HEK293 (cell line): ENCODE measurements around the gene GREB1L.

Experiments
- CTCF ChIA-PET: fragments of 350-600 bp; formaldehyde crosslinking; extraction: SDS; loops from one replicate; lab custom pipeline; 2021; ENCODE audit warnings: antibody characterized with exemption; lab: Yijun Ruan, JAX
- POLR2A ChIA-PET: fragments of 300-600 bp; formaldehyde crosslinking; extraction: SDS; loops from one replicate; lab custom pipeline; 2020; ENCODE audit warnings: antibody characterized with exemption, inconsistent platforms; lab: Yijun Ruan, JAX
- H3K27ac ChIP-seq: fragments of 200-500 bp; sonication (Bioruptor generic); 2 replicates; pipeline ENCODE4 v1.5.1; 2014; ENCODE audit warnings: low read depth, low read length, control low read depth, inconsistent platforms; ENCODE audit errors: extremely low read depth
- H3K36me3 ChIP-seq, 2 experiments: fragments of 200-500 bp in 1 of 2; sonication (Bioruptor generic) in 1 of 2; 1 replicate in 1 of 2; 2 replicates in 1 of 2; pipeline ENCODE4 v1.5.1; 2014 to 2017; ENCODE audit warnings: inconsistent platforms in 2 of 2, low read length in 2 of 2; ENCODE audit not compliant: control insufficient read depth in 2 of 2, insufficient read depth in 1 of 2
- H3K4me1 ChIP-seq: fragments of 200-500 bp; sonication (Bioruptor generic); 2 replicates; pipeline ENCODE4 v1.5.1; 2014; ENCODE audit warnings: mild to moderate bottlenecking, low read length, inconsistent platforms; ENCODE audit not compliant: control insufficient read depth, insufficient read depth
- H3K4me3 ChIP-seq: 2 replicates; pipeline ENCODE4 v1.5.1; 2011; ENCODE audit warnings: low read depth, mild to moderate bottlenecking, control low read depth, low read length, moderate library complexity
- H3K9me3 ChIP-seq: fragments of 200-500 bp; sonication (Bioruptor generic); 2 replicates; pipeline ENCODE4 v1.5.1; 2014; ENCODE audit warnings: low read depth, low read length, inconsistent platforms; ENCODE audit not compliant: control insufficient read depth, insufficient read depth
- GFI1B ChIP-seq: fragments of 450-650 bp; formaldehyde crosslinking; IDR thresholded peaks from 2 replicates; pipeline ENCODE4 v1.5.1; 2016; ENCODE audit warnings: missing biosample characterization, missing genetic modification characterization
- KLF7 ChIP-seq: fragments of 450-650 bp; formaldehyde crosslinking; IDR thresholded peaks from 2 replicates; pipeline ENCODE4 v1.5.1; 2016; ENCODE audit warnings: missing biosample characterization, missing genetic modification characterization, borderline replicate concordance
- OSR2 ChIP-seq: fragments of 450-650 bp; formaldehyde crosslinking; IDR thresholded peaks from 2 replicates; pipeline ENCODE4 v1.5.1; 2016; ENCODE audit warnings: missing biosample characterization, missing genetic modification characterization
- PRDM1 ChIP-seq: fragments of 450-650 bp; formaldehyde crosslinking; IDR thresholded peaks from 2 replicates; pipeline ENCODE4; 2016; ENCODE audit warnings: missing biosample characterization, missing genetic modification characterization
- SP3 ChIP-seq: fragments of 450-650 bp; formaldehyde crosslinking; IDR thresholded peaks from 2 replicates; pipeline ENCODE4 v1.5.1; 2016; ENCODE audit warnings: missing biosample characterization, missing genetic modification characterization
- ZBTB1 ChIP-seq: fragments of 450-650 bp; formaldehyde crosslinking; IDR thresholded peaks from 2 replicates; pipeline ENCODE4 v1.5.1; 2016; ENCODE audit warnings: missing biosample characterization, missing genetic modification characterization
- ZBTB44 ChIP-seq: fragments of 450-650 bp; IDR thresholded peaks from 2 replicates; pipeline ENCODE4 v1.5.1; 2018; ENCODE audit warnings: missing biosample characterization, mild to moderate bottlenecking, missing genetic modification characterization
- ZBTB49 ChIP-seq: fragments of 450-650 bp; formaldehyde crosslinking; IDR thresholded peaks from 2 replicates; pipeline ENCODE4 v1.5.1; 2016; ENCODE audit warnings: missing biosample characterization, missing genetic modification characterization, low read depth
- ZBTB7A ChIP-seq: fragments of 450-650 bp; formaldehyde crosslinking; IDR thresholded peaks from 2 replicates; pipeline ENCODE4 v1.5.1; 2016; ENCODE audit warnings: low read depth, missing biosample characterization, missing genetic modification characterization
- ZFP69B ChIP-seq: fragments of 450-650 bp; formaldehyde crosslinking; IDR thresholded peaks from 2 replicates; pipeline ENCODE4 v1.5.1; 2016; ENCODE audit warnings: missing biosample characterization, missing genetic modification characterization
- ZNF114 ChIP-seq: fragments of 450-650 bp; formaldehyde crosslinking; IDR thresholded peaks from 2 replicates; pipeline ENCODE4 v1.5.0; 2017; ENCODE audit warnings: missing biosample characterization, missing genetic modification characterization
- ZNF132 ChIP-seq: fragments of 450-650 bp; formaldehyde crosslinking; IDR thresholded peaks from 2 replicates; pipeline ENCODE4 v1.5.1; 2017; ENCODE audit warnings: missing biosample characterization, missing genetic modification characterization, borderline replicate concordance
- ZNF140 ChIP-seq: fragments of 450-650 bp; formaldehyde crosslinking; IDR thresholded peaks from 2 replicates; pipeline ENCODE4 v1.5.1; 2016; ENCODE audit warnings: missing biosample characterization, missing genetic modification characterization
- ZNF335 ChIP-seq: fragments of 450-650 bp; formaldehyde crosslinking; conservative IDR thresholded peaks from 2 replicates; pipeline ENCODE4 v1.5.1; 2016; ENCODE audit warnings: missing biosample characterization, missing genetic modification characterization
- ZNF341 ChIP-seq: fragments of 450-650 bp; formaldehyde crosslinking; IDR thresholded peaks from 2 replicates; pipeline ENCODE4; 2016; ENCODE audit warnings: low read depth, missing biosample characterization, missing genetic modification characterization
- ZNF366 ChIP-seq: fragments of 450-650 bp; formaldehyde crosslinking; conservative IDR thresholded peaks from 2 replicates; pipeline ENCODE4 v1.5.1; 2016; ENCODE audit warnings: missing biosample characterization, missing genetic modification characterization
- ZNF518A ChIP-seq: fragments of 450-650 bp; formaldehyde crosslinking; conservative IDR thresholded peaks from 2 replicates; pipeline ENCODE4 v1.5.1; 2016; ENCODE audit warnings: low read depth, missing biosample characterization, missing genetic modification characterization
- ZNF621 ChIP-seq: fragments of 450-650 bp; formaldehyde crosslinking; IDR thresholded peaks from 2 replicates; pipeline ENCODE4 v1.5.1; 2017; ENCODE audit warnings: missing biosample characterization, missing genetic modification characterization
- ZNF677 ChIP-seq: fragments of 450-650 bp; IDR thresholded peaks from 2 replicates; pipeline ENCODE4 v1.5.0; 2018; ENCODE audit warnings: missing biosample characterization, mild to moderate bottlenecking, missing genetic modification characterization, moderate library complexity
- ZNF707 ChIP-seq: fragments of 450-650 bp; formaldehyde crosslinking; IDR thresholded peaks from 2 replicates; pipeline ENCODE4 v1.5.1; 2016; ENCODE audit warnings: missing biosample characterization, missing genetic modification characterization
- ZNF785 ChIP-seq: fragments of 450-650 bp; formaldehyde crosslinking; IDR thresholded peaks from 2 replicates; pipeline ENCODE4 v1.5.1; 2016; ENCODE audit warnings: missing biosample characterization, missing genetic modification characterization
- ZXDB ChIP-seq: fragments of 450-650 bp; formaldehyde crosslinking; IDR thresholded peaks from 2 replicates; pipeline ENCODE4 v1.5.1; 2016; ENCODE audit warnings: missing biosample characterization, missing genetic modification characterization
- TF ChIP-seq, protein P1 (sequence below): fragments of 450-650 bp; formaldehyde crosslinking; optimal IDR thresholded peaks from 2 replicates; pipeline ENCODE3; 2016; ENCODE audit warnings: missing biosample characterization, mild to moderate bottlenecking, missing genetic modification characterization

The GREB1L gene

DNA sequence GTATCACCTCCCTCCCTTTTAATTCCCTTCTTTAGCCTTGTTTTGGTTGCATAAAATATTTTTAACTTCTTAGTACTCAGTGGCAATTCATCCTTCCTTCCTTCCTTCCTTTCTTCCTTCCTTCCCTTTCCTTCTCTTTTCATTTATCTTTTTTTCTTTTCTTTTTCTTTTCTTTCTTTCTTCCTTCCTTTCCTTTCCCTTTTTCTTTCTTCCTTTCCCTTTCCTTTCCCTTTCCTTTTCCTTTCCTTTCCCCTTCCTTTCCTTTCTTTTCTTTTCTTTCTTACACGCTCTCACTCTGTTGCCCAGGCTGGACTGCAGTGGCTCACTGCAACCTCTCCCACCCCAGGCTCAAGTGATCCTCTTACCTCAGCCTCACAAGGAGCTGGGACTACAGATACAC lies 160.2 kb downstream of the GREB1L start:
- ChIA-PET POLR2A (no interaction called here), CTCF (no interaction called here)
- Histone ChIP-seq H3K36me3 (peaks cover 7 to 14% of the 10 kb centered on the region in 2 experiments; a peak in 2 of 3 replicates), H3K27ac (no peak overlapping the region), H3K9me3 (no peaks in the 10 kb centered on the region), H3K4me3 (no peak overlapping the region), H3K4me1 (no peaks in the 10 kb centered on the region)
- no peak for TF ChIP-seq ZNF707 (tag by site-specific recombination)
- TF ChIP-seq SP3 (tag by site-specific recombination), result no peak
- peak; percentile 100 for TF ChIP-seq PRDM1 (tag by site-specific recombination)
- TF ChIP-seq ZNF366 (tag by site-specific recombination), result peak; percentile 70

- CTCF ChIA-PET, result interaction anchor here (0.6 kb wide), 2 partner anchors 47 to 209 kb away, joined by 3 read pairs; no protein-coding TSS in a partner anchor
- TF ChIP-seq, protein P1, sequence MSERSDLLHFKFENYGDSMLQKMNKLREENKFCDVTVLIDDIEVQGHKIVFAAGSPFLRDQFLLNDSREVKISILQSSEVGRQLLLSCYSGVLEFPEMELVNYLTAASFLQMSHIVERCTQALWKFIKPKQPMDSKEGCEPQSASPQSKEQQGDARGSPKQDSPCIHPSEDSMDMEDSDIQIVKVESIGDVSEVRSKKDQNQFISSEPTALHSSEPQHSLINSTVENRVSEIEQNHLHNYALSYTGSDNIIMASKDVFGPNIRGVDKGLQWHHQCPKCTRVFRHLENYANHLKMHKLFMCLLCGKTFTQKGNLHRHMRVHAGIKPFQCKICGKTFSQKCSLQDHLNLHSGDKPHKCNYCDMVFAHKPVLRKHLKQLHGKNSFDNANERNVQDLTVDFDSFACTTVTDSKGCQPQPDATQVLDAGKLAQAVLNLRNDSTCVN (tag by site-specific recombination), result no peak
- TF ChIP-seq ZNF518A (tag by site-specific recombination) (no peak), ZXDB (no peak), ZBTB49 (no peak)
- TF ChIP-seq, all 188 proteins: peak for 0
- no peak overlapping the region for H3K4me3 ChIP-seq
- H3K36me3 ChIP-seq, result peaks cover 7 to 14% of the 10 kb centered on the region in 2 experiments; a peak in 2 of 3 replicates
- H3K4me1 ChIP-seq, result no peaks in the 10 kb centered on the region
- POLR2A ChIA-PET, result no interaction called here
- no peaks in the 10 kb centered on the region for H3K9me3 ChIP-seq
- no peak overlapping the region for H3K27ac ChIP-seq
Observed at GRCh38 chr18:21404426-21404825, 162.4 kb downstream of the GREB1L start.

DNA sequence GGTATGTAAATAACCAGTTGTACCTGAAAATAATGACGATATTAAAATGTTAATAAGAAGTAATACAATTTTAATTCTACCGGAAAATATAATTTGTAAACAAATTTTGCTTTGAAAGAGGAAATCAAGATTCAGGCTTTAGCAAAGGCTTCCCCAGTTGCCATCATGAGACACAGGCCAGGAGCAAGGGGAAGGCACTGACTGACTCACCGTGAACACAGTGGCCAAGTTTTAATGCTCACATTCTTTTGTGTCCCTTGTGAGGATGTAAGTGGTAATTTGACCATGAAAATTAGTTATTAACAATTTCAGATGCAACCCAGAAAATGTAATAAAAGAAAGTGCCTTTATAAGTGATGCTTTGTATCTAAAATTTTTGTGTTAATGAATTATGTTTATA lies 164.1 kb downstream of the GREB1L start:
- H3K27ac ChIP-seq, result no peak overlapping the region
- peaks cover 7 to 13% of the 10 kb centered on the region in 2 experiments; a peak in 2 of 3 replicates for H3K36me3 ChIP-seq
- no peaks in the 10 kb centered on the region for H3K9me3 ChIP-seq
- CTCF ChIA-PET, result no interaction called here
- POLR2A ChIA-PET, result interaction anchor here (0.7 kb wide), 1 partner anchor 1386 kb away, joined by 5 read pairs; no protein-coding TSS in a partner anchor
- H3K4me3 ChIP-seq, result no peak overlapping the region
- H3K4me1 ChIP-seq, result no peaks in the 10 kb centered on the region
- TF ChIP-seq ZBTB44 (tag by site-specific recombination) (no peak), ZNF140 (tag by site-specific recombination) (no peak), GFI1B (tag by site-specific recombination) (no peak), ZFP69B (tag by site-specific recombination) (no peak), ZNF132 (tag by site-specific recombination) (no peak), ZNF341 (tag by site-specific recombination) (no peak), ZNF335 (no peak), OSR2 (tag by site-specific recombination) (no peak), ZNF785 (tag by site-specific recombination) (no peak), KLF7 (tag by site-specific recombination) (no peak), ZBTB7A (tag by site-specific recombination) (no peak), ZBTB1 (tag by site-specific recombination) (no peak), ZNF621 (tag by site-specific recombination) (no peak), ZNF114 (tag by site-specific recombination) (no peak), ZNF677 (no peak)
